ENCODE results near the gene ZBTB34. TPM values are rescaled to one million over a fixed set of nuclear protein-coding genes. Genes with fewer than 3 reads are reported as not detected.

ZBTB34 gene
- total RNA-seq, 2 donors from 2014 or later = 9.9 to 16.6 TPM

DNA sequence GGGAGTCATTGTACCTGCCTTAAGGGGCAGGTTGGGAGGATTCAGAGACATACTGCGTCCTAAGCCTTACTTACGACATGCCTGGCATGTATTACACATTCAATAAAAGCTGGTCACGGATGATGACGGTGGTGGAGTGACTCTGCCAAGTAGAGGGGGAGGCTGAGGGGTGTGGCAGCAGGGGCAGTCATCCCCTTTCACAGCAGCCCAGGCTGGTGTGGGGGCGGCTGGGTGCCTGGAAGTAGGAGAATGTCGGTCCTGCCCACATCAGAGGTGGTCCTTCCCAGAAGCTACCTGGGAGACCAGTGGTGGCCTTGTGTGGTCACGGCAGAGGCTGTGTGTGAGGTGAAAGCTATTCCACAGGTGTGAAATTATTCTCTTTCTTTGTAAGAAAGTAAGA lies 8.9 kb downstream of the ZBTB34 start:
- Histone ChIP-seq H3K27ac (no peak overlapping the region), H3K9me3 (no peaks in the 10 kb centered on the region), H3K4me1 (ENCODE audit: control insufficient read depth in 1 of 2, low read depth in 2 of 2) (peaks cover 0 to 24% of the 10 kb centered on the region in 2 donors), H3K36me3 (peaks cover under 1% of the 10 kb centered on the region), H3K27me3 (replicated peaks; ENCODE audit: insufficient read depth) (no peaks in the 10 kb centered on the region), H3K4me3 (no peak overlapping the region)
- DNase-seq (ENCODE audit: low spot score) (no peak), ATAC-seq (ENCODE audit: insufficient number of reproducible peaks, low FRiP score, low read depth) (no peak)
- TF ChIP-seq CTCF (IDR thresholded peaks at IDR 0.05) = no peak

GRCh38 chr9:126872516-126872915 lies 12.1 kb downstream of the ZBTB34 start:
- Histone ChIP-seq H3K9me3 (no peaks in the 10 kb centered on the region), H3K4me3 (no peak overlapping the region), H3K27ac (no peak overlapping the region), H3K36me3 (no peaks in the 10 kb centered on the region), H3K27me3 (replicated peaks; ENCODE audit: insufficient read depth) (no peaks in the 10 kb centered on the region), H3K4me1 (ENCODE audit: control insufficient read depth in 1 of 2, low read depth in 2 of 2) (peaks cover 3 to 9% of the 10 kb centered on the region in 2 donors)
- DNase-seq (ENCODE audit: low spot score) (no peak), ATAC-seq (ENCODE audit: insufficient number of reproducible peaks, low FRiP score, low read depth) (no peak)
- TF ChIP-seq CTCF (IDR thresholded peaks at IDR 0.05) = no peak

GRCh38 chr9:126874546-126875314 lies 14.3 kb downstream of the ZBTB34 start:
- DNase-seq (ENCODE audit: low spot score) (no peak), ATAC-seq (ENCODE audit: insufficient number of reproducible peaks, low FRiP score, low read depth) (no peak)
- Histone ChIP-seq H3K4me3 (no peak overlapping the region), H3K27me3 (replicated peaks; ENCODE audit: insufficient read depth) (no peaks in the 10 kb centered on the region), H3K9me3 (no peaks in the 10 kb centered on the region), H3K36me3 (peaks cover under 1% of the 10 kb centered on the region), H3K27ac (no peak overlapping the region), H3K4me1 (ENCODE audit: control insufficient read depth in 1 of 2, low read depth in 2 of 2) (peaks cover 0 to 3% of the 10 kb centered on the region in 2 donors)
- TF ChIP-seq CTCF (IDR thresholded peaks at IDR 0.05) = no peak

GRCh38 chr9:126875756-126876510 lies 15.5 kb downstream of the ZBTB34 start:
- no peaks in the 10 kb centered on the region for H3K9me3 ChIP-seq
- H3K36me3 ChIP-seq = peaks cover 9% of the 10 kb centered on the region
- no peaks in the 10 kb centered on the region for H3K27me3 ChIP-seq (replicated peaks; ENCODE audit: insufficient read depth)
- DNase-seq (ENCODE audit: low spot score) = no peak
- no peak for TF ChIP-seq CTCF (IDR thresholded peaks at IDR 0.05)
- H3K27ac ChIP-seq = no peak overlapping the region
- peaks cover 3 to 8% of the 10 kb centered on the region in 2 donors for H3K4me1 ChIP-seq (ENCODE audit: control insufficient read depth in 1 of 2, low read depth in 2 of 2)
- ATAC-seq (ENCODE audit: insufficient number of reproducible peaks, low FRiP score, low read depth) = no peak
- H3K4me3 ChIP-seq = no peak overlapping the region

- H3K27ac ChIP-seq = no peak overlapping the region
- DNase-seq (ENCODE audit: low spot score) (no peak), ATAC-seq (ENCODE audit: insufficient number of reproducible peaks, low FRiP score, low read depth) (no peak)
- TF ChIP-seq CTCF (IDR thresholded peaks at IDR 0.05) = no peak
- H3K36me3 ChIP-seq = peaks cover 9% of the 10 kb centered on the region
- H3K9me3 ChIP-seq = no peaks in the 10 kb centered on the region
- no peaks in the 10 kb centered on the region for H3K27me3 ChIP-seq (replicated peaks; ENCODE audit: insufficient read depth)
- H3K4me1 ChIP-seq (ENCODE audit: control insufficient read depth in 1 of 2, low read depth in 2 of 2) = peaks cover 3 to 13% of the 10 kb centered on the region in 2 donors
- H3K4me3 ChIP-seq = no peak overlapping the region
Observed at GRCh38 chr9:126876531-126876930, 16.1 kb downstream of the ZBTB34 start.
